ENCODE measurements around the gene PKP2. TPM values are rescaled to one million over a fixed set of nuclear protein-coding genes. Genes with fewer than 3 reads are reported as not detected.

The PKP2 gene
- total and polyA plus RNA-seq, 2 of the 4 experiments (the other 2 are of a cell fraction), result 0.10 to 0.18 TPM

DNA sequence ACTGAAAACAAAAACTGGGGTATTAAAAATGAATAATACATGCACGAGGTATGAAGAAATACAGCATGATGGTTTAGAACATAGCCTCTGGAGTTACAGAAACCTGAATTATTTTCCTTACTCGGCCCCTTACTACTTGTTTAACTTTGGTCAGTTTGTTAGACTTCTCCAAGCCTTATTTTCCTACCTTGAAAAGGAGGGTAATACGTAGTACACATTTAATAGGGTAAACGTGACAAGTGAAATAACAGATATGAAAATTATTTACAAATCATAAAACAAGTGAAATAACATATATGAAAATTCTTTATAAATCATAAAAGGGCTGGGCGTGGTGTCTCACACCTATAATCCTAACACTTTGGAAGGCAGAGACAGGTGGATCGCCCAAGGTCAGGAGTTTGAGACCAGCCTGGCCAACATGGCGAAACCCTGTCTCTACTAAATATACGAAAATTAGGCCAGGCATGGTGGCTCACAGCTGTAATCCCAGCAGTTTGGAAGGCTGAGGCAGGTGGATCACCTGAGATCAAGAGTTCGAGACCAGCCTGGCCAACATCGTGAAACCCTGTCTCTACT is 11.4 kb upstream of the PKP2 start:
- H3K9ac ChIP-seq (ENCODE audit: low read depth, low read length), result no peak overlapping the region
- ChIA-PET CTCF (no interaction called here), POLR2A (ENCODE audit: unreplicated experiment) (no interaction called here)
- H3K4me2 ChIP-seq (ENCODE audit: low read depth, low read length), result no peak overlapping the region
- H4K91ac ChIP-seq (ENCODE audit: insufficient read depth, low read depth, low read length), result no peak overlapping the region
- H3K23ac ChIP-seq (ENCODE audit: low read depth, low read length), result no peak overlapping the region
- H3K56ac ChIP-seq (ENCODE audit: extremely low read depth, insufficient read depth, low read length), result no peak overlapping the region
- H3K14ac ChIP-seq (replicated peaks; ENCODE audit: low read depth, low read length), result no peak overlapping the region
- no peaks in the 10 kb centered on the region for H3K4me1 ChIP-seq (ENCODE audit: control insufficient read depth, insufficient read depth, low read length)
- no TSS peak for BruUV-seq (replicated peaks)
- TF ChIP-seq NFE2L2 (IDR thresholded peaks at IDR 0.05; ENCODE audit: low read depth, low read length) (no peak), CHD1 (IDR thresholded peaks at IDR 0.05; ENCODE audit: low read depth, low read length) (no peak), BHLHE40 (IDR thresholded peaks at IDR 0.05; ENCODE audit: low read depth, low read length) (no peak), MAZ (IDR thresholded peaks at IDR 0.05; ENCODE audit: borderline replicate concordance, low read depth, low read length) (no peak), CEBPB (IDR thresholded peaks at IDR 0.05; ENCODE audit: low read depth, low read length) (no peak), FOS (IDR thresholded peaks at IDR 0.05; ENCODE audit: low read depth, low read length) (no peak), SMC3 (IDR thresholded peaks at IDR 0.05; ENCODE audit: low read depth, low read length) (no peak)
- TF ChIP-seq, protein P1, sequence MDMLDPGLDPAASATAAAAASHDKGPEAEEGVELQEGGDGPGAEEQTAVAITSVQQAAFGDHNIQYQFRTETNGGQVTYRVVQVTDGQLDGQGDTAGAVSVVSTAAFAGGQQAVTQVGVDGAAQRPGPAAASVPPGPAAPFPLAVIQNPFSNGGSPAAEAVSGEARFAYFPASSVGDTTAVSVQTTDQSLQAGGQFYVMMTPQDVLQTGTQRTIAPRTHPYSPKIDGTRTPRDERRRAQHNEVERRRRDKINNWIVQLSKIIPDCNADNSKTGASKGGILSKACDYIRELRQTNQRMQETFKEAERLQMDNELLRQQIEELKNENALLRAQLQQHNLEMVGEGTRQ (IDR thresholded peaks at IDR 0.05; ENCODE audit: low read depth, low read length), result no peak
- in situ Hi-C loops (cut with MboI; ENCODE audit: low sequenced_read_pairs), result no loop called here
- no peaks in the 10 kb centered on the region for H3K79me1 ChIP-seq (ENCODE audit: low read depth in 1 of 2, low read length in 2 of 2)
- H2BK15ac ChIP-seq (ENCODE audit: low read depth, low read length), result no peak overlapping the region
- H2AK9ac ChIP-seq (replicated peaks; ENCODE audit: low read depth, low read length, poor library complexity), result no peak overlapping the region
- H3K36me3 ChIP-seq (ENCODE audit: control insufficient read depth, insufficient read depth, low read length), result no peaks in the 10 kb centered on the region
- no peaks in the 10 kb centered on the region for H3K9me1 ChIP-seq (ENCODE audit: insufficient read depth, low read length)
- no peaks in the 10 kb centered on the region for H3K9me3 ChIP-seq (ENCODE audit: control insufficient read depth, insufficient read depth, low read length)
- no peak overlapping the region for H2BK20ac ChIP-seq (ENCODE audit: low read depth, low read length)
- no peak overlapping the region for H4K5ac ChIP-seq (ENCODE audit: low read depth, low read length)
- no peak overlapping the region for H3K18ac ChIP-seq (ENCODE audit: low read depth, low read length)
- H3K4me3 ChIP-seq (ENCODE audit: insufficient read depth, low read depth, low read length), result no peak overlapping the region
- no peak for ATAC-seq (ENCODE audit: low read depth)
- H2AFZ ChIP-seq (replicated peaks; ENCODE audit: low read length, poor library complexity), result no peak overlapping the region
- dilution Hi-C loops (cut with HindIII; ENCODE audit: low sequenced_read_pairs, unreplicated experiment), result no loop called here
- no peak for DNase-seq
- no peaks in the 10 kb centered on the region for H3K27me3 ChIP-seq (ENCODE audit: control insufficient read depth, insufficient read depth, low read length)
- no peak overlapping the region for H3K27ac ChIP-seq (ENCODE audit: insufficient read depth, low read length)
- H2BK5ac ChIP-seq (ENCODE audit: low read depth, low read length, poor library complexity, severe bottlenecking), result no peak overlapping the region
- no peak overlapping the region for H2BK120ac ChIP-seq (ENCODE audit: low read depth, low read length)
- intact Hi-C loops (cut with micrococcal nuclease), result no loop called here
- no peak overlapping the region for H4K8ac ChIP-seq (ENCODE audit: low read depth in 2 of 2, low read length in 2 of 2)
- no CpG with 5 or more reads among the region's 10 CpGs for WGBS, 2 experiments (ENCODE audit: extremely low coverage in 2 of 2, insufficient read length in 1 of 2)
- H2AK5ac ChIP-seq (ENCODE audit: low read depth, low read length), result no peak overlapping the region
- H3K4ac ChIP-seq (ENCODE audit: low read depth, low read length), result no peak overlapping the region
- no peaks in the 10 kb centered on the region for H4K20me1 ChIP-seq (ENCODE audit: insufficient read depth, low read length)
